H9 (cell line): Measurements from ENCODE around the gene TCF23. TPM values are rescaled to one million over a fixed set of nuclear protein-coding genes. Genes with fewer than 3 reads are reported as not detected.

Source experiments
- DNase-seq: peaks from one replicate; pipeline ENCODE4 v3.0.0-alpha.2; 2017
- H2AFZ ChIP-seq: one replicate; pipeline ENCODE4 v1.6.1; 2013; ENCODE audit warnings: mild to moderate bottlenecking, low read length, control low read depth, moderate library complexity
- H2AK5ac ChIP-seq: 2 replicates; pipeline ENCODE4 v1.6.1; 2013; ENCODE audit warnings: low read length, control low read depth, mixed read lengths; ENCODE audit not compliant: insufficient read length
- H2BK120ac ChIP-seq: one replicate; pipeline ENCODE4 v1.6.1; 2013; ENCODE audit warnings: low read depth, mild to moderate bottlenecking, low read length, control low read depth, inconsistent platforms; ENCODE audit not compliant: poor library complexity, severe bottlenecking
- H2BK12ac ChIP-seq: 2 replicates; pipeline ENCODE4 v1.6.1; 2013; ENCODE audit warnings: low read length, control low read depth, mixed read lengths, low read depth; ENCODE audit not compliant: insufficient read length
- H2BK15ac ChIP-seq: 2 replicates; pipeline ENCODE4 v1.6.1; 2013; ENCODE audit warnings: low read depth, low read length, control low read depth
- H2BK20ac ChIP-seq: one replicate; pipeline ENCODE4 v1.6.1; 2013; ENCODE audit warnings: low read depth, mild to moderate bottlenecking, low read length, control low read depth, inconsistent platforms; ENCODE audit not compliant: poor library complexity, severe bottlenecking
- H2BK5ac ChIP-seq: 2 replicates; pipeline ENCODE4 v1.6.1; 2013; ENCODE audit warnings: low read length, control low read depth, mixed read lengths; ENCODE audit not compliant: insufficient read length
- H3K14ac ChIP-seq: 2 replicates; pipeline ENCODE4 v1.6.1; 2013; ENCODE audit warnings: low read length, control low read depth; ENCODE audit not compliant: insufficient read depth
- H3K18ac ChIP-seq: 2 replicates; pipeline ENCODE4 v1.6.1; 2013; ENCODE audit warnings: low read depth, mild to moderate bottlenecking, mixed read lengths, low read length, control low read depth; ENCODE audit not compliant: insufficient read length
- H3K23ac ChIP-seq: 2 replicates; pipeline ENCODE4 v1.6.1; 2013; ENCODE audit warnings: low read length, control low read depth, mixed read lengths, low read depth; ENCODE audit not compliant: insufficient read length
- H3K23me2 ChIP-seq: 2 replicates; pipeline ENCODE4 v1.6.1; 2013; ENCODE audit warnings: low read depth, mild to moderate bottlenecking, mixed read lengths, low read length, control low read depth; ENCODE audit not compliant: insufficient read length, poor library complexity, severe bottlenecking
- H3K27ac ChIP-seq: 2 replicates; pipeline ENCODE4 v1.5.1; 2013; ENCODE audit warnings: low read length, control low read depth, mixed read lengths, low read depth; ENCODE audit not compliant: insufficient read length
- H3K27me3 ChIP-seq: 2 replicates; pipeline ENCODE4 v1.6.1; 2013; ENCODE audit warnings: low read length, control low read depth, inconsistent platforms; ENCODE audit not compliant: insufficient read depth
- H3K4ac ChIP-seq: 2 replicates; pipeline ENCODE4 v1.6.1; 2013; ENCODE audit warnings: low read depth, mild to moderate bottlenecking, control low read depth, inconsistent platforms, low read length, moderate library complexity
- H3K4me1 ChIP-seq: 2 replicates; pipeline ENCODE4 v1.6.1; 2013; ENCODE audit warnings: low read length, control low read depth, inconsistent platforms; ENCODE audit not compliant: insufficient read depth
- H3K4me2 ChIP-seq: 2 replicates; pipeline ENCODE4 v1.6.1; 2013; ENCODE audit warnings: low read length, control low read depth, mixed read lengths; ENCODE audit not compliant: insufficient read length, insufficient read depth
- H3K56ac ChIP-seq: 2 replicates; pipeline ENCODE4 v1.6.1; 2013; ENCODE audit warnings: low read depth, mild to moderate bottlenecking, mixed read lengths, low read length, control low read depth; ENCODE audit not compliant: insufficient read length
- H3K79me1 ChIP-seq: 2 replicates; pipeline ENCODE4 v1.6.1; 2013; ENCODE audit warnings: low read depth, mild to moderate bottlenecking, moderate library complexity, low read length, control low read depth, inconsistent platforms; ENCODE audit not compliant: insufficient read depth, poor library complexity, severe bottlenecking
- H3K79me2 ChIP-seq: 2 replicates; pipeline ENCODE4 v1.6.1; 2013; ENCODE audit warnings: low read length, control low read depth, inconsistent platforms; ENCODE audit not compliant: insufficient read depth
- H3K9ac ChIP-seq: 2 replicates; pipeline ENCODE4 v1.6.1; 2013; ENCODE audit warnings: low read length, control low read depth, mixed read lengths; ENCODE audit not compliant: insufficient read length; ENCODE audit errors: extremely low read depth
- H3K9me3 ChIP-seq: one replicate; pipeline ENCODE4 v1.6.1; 2013; ENCODE audit warnings: low read depth, low read length, inconsistent platforms; ENCODE audit not compliant: control insufficient read depth
- H3T11ph ChIP-seq: one replicate; pipeline ENCODE4 v1.6.1; 2013; ENCODE audit warnings: mild to moderate bottlenecking, low read length, control low read depth, inconsistent platforms
- H4K20me1 ChIP-seq: one replicate; pipeline ENCODE4 v1.6.1; 2013; ENCODE audit not compliant: control insufficient read depth, insufficient read length, insufficient read depth
- H4K5ac ChIP-seq: 2 replicates; pipeline ENCODE4 v1.6.1; 2013; ENCODE audit warnings: low read depth, mild to moderate bottlenecking, mixed read lengths, low read length, control low read depth; ENCODE audit not compliant: insufficient read length
- H4K8ac ChIP-seq: replicated peaks from 2 replicates; pipeline ENCODE4 v1.6.1; 2013; ENCODE audit warnings: low read length, control low read depth, mixed read lengths, low read depth; ENCODE audit not compliant: insufficient read length
- H4K91ac ChIP-seq: 2 replicates; pipeline ENCODE4 v1.6.1; 2013; ENCODE audit warnings: low read depth, mild to moderate bottlenecking, moderate library complexity, mixed read lengths, low read length, control low read depth; ENCODE audit not compliant: insufficient read length
- H3K27ac Mint-ChIP-seq, 3 experiments: 2 replicates in 2 of 3; 3 replicates in 1 of 3; pipeline ENCODE4 v1.8.0; 2020 to 2021; ENCODE audit warnings: mixed read lengths in 3 of 3, mild to moderate bottlenecking in 1 of 3, moderate library complexity in 1 of 3
- H3K27me3 Mint-ChIP-seq: 2 replicates; pipeline ENCODE4 v1.8.0; 2021; ENCODE audit warnings: low read depth, mild to moderate bottlenecking, moderate library complexity, mixed read lengths
- H3K36me3 Mint-ChIP-seq, 3 experiments: 2 replicates in 2 of 3; 3 replicates in 1 of 3; pipeline ENCODE4 v1.8.0; 2020 to 2021; ENCODE audit warnings: low read depth in 3 of 3, mixed read lengths in 3 of 3; ENCODE audit not compliant: insufficient read depth in 1 of 3
- H3K4me1 Mint-ChIP-seq, 2 experiments: 2 replicates each; pipeline ENCODE4 v1.8.0; 2020; ENCODE audit warnings: mixed read lengths in 2 of 2
- H3K4me3 Mint-ChIP-seq, 2 experiments: 2 replicates in 1 of 2; 3 replicates in 1 of 2; pipeline ENCODE4 v1.8.0; 2020 to 2021; ENCODE audit warnings: mild to moderate bottlenecking in 2 of 2, mixed read lengths in 2 of 2, moderate library complexity in 1 of 2
- H3K9me3 Mint-ChIP-seq, 2 experiments: 2 replicates in 1 of 2; 3 replicates in 1 of 2; pipeline ENCODE4 v1.8.0; 2020; ENCODE audit warnings: mild to moderate bottlenecking in 2 of 2, mixed read lengths in 2 of 2, moderate library complexity in 1 of 2
- CTCF ChIP-seq: fragments of 200-600 bp; sonication (generic); conservative IDR thresholded peaks from 3 replicates; pipeline ENCODE4 v1.8.0; 2021; ENCODE audit warnings: antibody characterized with exemption, mild to moderate bottlenecking
- WGBS: extraction: QIAGEN DNeasy Blood & Tissue Kit; methylation state at CpG from one replicate; pipeline ENCODE4 v1.1.7; 2013; ENCODE audit warnings: missing lambda C conversion rate, low lambda C conversion rate, mixed read lengths; ENCODE audit not compliant: insufficient read length; ENCODE audit errors: extremely low coverage; 5-methylcytosine and 5-hydroxymethylcytosine counted together
- total RNA-seq: library from RNA; stranded (reverse); gene quantifications from 2 replicates; pipeline ENCODE4 v1.2.1, GENCODE V29; 2021

The TCF23 gene
- total RNA-seq, 1 experiment from 2014 or later, result not detected

GRCh38 chr2:27125104-27125503, 23.7 kb upstream of the TCF23 start:
- no peak overlapping the region for H4K5ac ChIP-seq
- 0 out of 5 replicates have a peak overlapping the region, but pooled peaks of 1 of the 2 experiments have one; percentile 17 for H3K4me3 Mint-ChIP-seq
- H3K9me3 Mint-ChIP-seq, result no peaks in the 10 kb centered on the region
- H3K4me1 ChIP-seq, result no peaks in the 10 kb centered on the region; the same call in 1 of the 2 replicates
- H3K36me3 Mint-ChIP-seq, result peaks cover 0 to 8% (median 2%) of the 10 kb centered on the region in 3 experiments; a peak in 4 of 7 replicates
- peaks cover 40% of the 10 kb centered on the region for H3K27me3 Mint-ChIP-seq
- no peak overlapping the region for H3K27ac Mint-ChIP-seq
- no peak overlapping the region for H3K56ac ChIP-seq
- H3K9me3 ChIP-seq, result no peaks in the 10 kb centered on the region
- peaks cover 2% of the 10 kb centered on the region for H4K20me1 ChIP-seq
- no peak overlapping the region for H2BK15ac ChIP-seq
- peaks cover 7% of the 10 kb centered on the region; the same call in 1 of the 2 replicates for H3K27me3 ChIP-seq
- peaks cover 4% of the 10 kb centered on the region for H3K23me2 ChIP-seq
- H2BK120ac ChIP-seq, result no peak overlapping the region
- no peak overlapping the region for H3K4ac ChIP-seq
- H2AFZ ChIP-seq, result no peak overlapping the region
- DNase-seq, result no peak
- no peak overlapping the region for H3K18ac ChIP-seq
- H3T11ph ChIP-seq, result no peak overlapping the region
- no peaks in the 10 kb centered on the region for H3K79me1 ChIP-seq
- no peaks in the 10 kb centered on the region for H3K79me2 ChIP-seq
- H2AK5ac ChIP-seq, result no peak overlapping the region
- peaks cover 7 to 12% of the 10 kb centered on the region in 2 experiments for H3K4me1 Mint-ChIP-seq
- WGBS, result no CpG with 5 or more reads among the region's 3 CpGs
- no peak overlapping the region for H3K9ac ChIP-seq
- no peak overlapping the region for H2BK12ac ChIP-seq
- H4K91ac ChIP-seq, result no peak overlapping the region
- H3K4me2 ChIP-seq, result no peak overlapping the region
- no peak overlapping the region for H2BK20ac ChIP-seq
- no peak overlapping the region for H3K23ac ChIP-seq
- no peak overlapping the region for H3K27ac ChIP-seq
- no peak overlapping the region for H4K8ac ChIP-seq
- H3K14ac ChIP-seq, result no peak overlapping the region
- H2BK5ac ChIP-seq, result no peak overlapping the region
- TF ChIP-seq CTCF, result no peak
